NCI-H1105 (cell line): Measurements from ENCODE around the gene PLGLB2.
"Not testable (repeated sequence)": the region's sequence is repeated elsewhere in the genome, so short reads cannot be mapped to it uniquely, and the experiment has no call there.

Experiments
- DNase-seq: peaks from one replicate; lab custom pipeline; 2025; lab: John Stamatoyannopoulos, UW

The PLGLB2 gene

GRCh38 chr2:87747791-87748190, at the start of gene PLGLB2:
Gene PLGLB2 (plus strand): TSS chr2:87748087. CDS start chr2:87748154, 67 bp downstream.
- not testable (repeated sequence) for DNase-seq

- DNase-seq = not testable (repeated sequence)
These were observed 43.1 kb upstream of the PLGLB2 start for GRCh38 chr2:87704572-87705323.

GRCh38 chr2:87708368-87708767, 39.5 kb upstream of the PLGLB2 start:
- not testable (repeated sequence) for DNase-seq

GRCh38 chr2:87727940-87728599, 19.8 kb upstream of the PLGLB2 start:
- DNase-seq = not testable (repeated sequence)

- not testable (repeated sequence) for DNase-seq
These were observed 7.0 kb upstream of the PLGLB2 start for GRCh38 chr2:87740928-87741327.

- not testable (repeated sequence) for DNase-seq
These were observed 5.3 kb upstream of the PLGLB2 start for GRCh38 chr2:87742393-87743108.

GRCh38 chr2:87743638-87744037, 4.2 kb upstream of the PLGLB2 start:
- DNase-seq = not testable (repeated sequence)

- DNase-seq = not testable (repeated sequence)
These were observed 2.4 kb upstream of the PLGLB2 start for GRCh38 chr2:87745353-87745951.

- DNase-seq = not testable (repeated sequence)
These were observed 637 bp downstream of the PLGLB2 start for GRCh38 chr2:87748524-87748923.

- DNase-seq = not testable (repeated sequence)
These were observed 2.7 kb downstream of the PLGLB2 start for GRCh38 chr2:87750560-87750959.

GRCh38 chr2:87754759-87755158, 6.9 kb downstream of the PLGLB2 start:
- DNase-seq = not testable (repeated sequence)
